ENCODE measurements around the gene DUSP6.

- TF ChIP-seq EZH2 (IDR thresholded peaks at IDR 0.05; ENCODE audit: borderline replicate concordance, insufficient read depth, low read length, poor library complexity, severe bottlenecking), result no peak
- no peak for TF ChIP-seq SMC3 (conservative IDR thresholded peaks at IDR 0.05; ENCODE audit: poor library complexity)
- TF ChIP-seq CTCF (IDR thresholded peaks at IDR 0.05; ENCODE audit: poor library complexity, severe bottlenecking), result no peak
- no peak for TF ChIP-seq EP300 (conservative IDR thresholded peaks at IDR 0.05; ENCODE audit: poor library complexity, severe bottlenecking)
- no peak for TF ChIP-seq MXI1 (conservative IDR thresholded peaks at IDR 0.05; ENCODE audit: poor library complexity, severe bottlenecking)
Measured at GRCh38 chr12:89305373-89305772, 46.9 kb downstream of the DUSP6 start.

Measured in neural cell (in vitro differentiated cells).